ENCODE data around the gene NT5C3B.

NT5C3B gene

DNA sequence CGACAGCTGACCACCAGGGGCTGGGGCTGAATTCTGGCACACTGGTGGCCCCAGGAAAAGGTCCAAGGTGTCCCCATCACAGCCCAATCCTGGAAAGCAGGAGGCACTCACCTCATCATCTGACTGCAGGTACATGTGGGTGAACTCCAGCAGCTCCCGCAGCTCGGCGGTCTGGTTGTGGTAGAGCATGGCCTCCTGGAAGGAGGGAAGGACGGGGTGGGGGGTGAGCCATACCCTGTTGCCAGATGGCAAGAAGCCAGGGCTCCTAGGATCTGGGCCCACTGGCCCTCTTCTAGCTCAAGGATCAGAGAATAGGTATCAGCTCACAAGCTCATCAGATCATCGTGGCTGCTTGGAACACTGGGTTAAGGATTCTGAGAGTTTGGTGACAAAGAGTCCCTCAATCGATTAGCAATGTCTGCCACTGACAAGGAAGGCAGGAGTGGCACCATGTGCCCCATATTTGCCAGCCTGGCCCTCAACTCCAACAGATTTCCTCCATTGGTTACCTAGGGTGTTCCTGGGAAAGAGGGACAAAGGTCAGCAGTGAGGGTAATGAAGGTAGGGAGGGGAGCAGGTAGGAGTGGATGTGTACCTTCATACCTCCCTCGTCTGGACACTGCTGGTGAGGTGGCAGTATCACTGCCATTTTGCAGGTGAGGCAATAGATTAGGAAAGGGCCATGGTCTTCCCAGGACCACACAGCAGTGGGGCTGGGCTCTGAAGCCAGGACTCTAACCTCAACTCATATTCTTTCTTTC is 29.2 kb downstream of the NT5C3B start:
- DNase-seq = no peak

- no peak for DNase-seq
Measured at GRCh38 chr17:41803049-41804020, 32.7 kb downstream of the NT5C3B start.

- DNase-seq = peak; percentile 82
Measured at GRCh38 chr17:41801374-41802271, 34.4 kb downstream of the NT5C3B start.

- no peak for DNase-seq
Measured at GRCh38 chr17:41800601-41801373, 35.2 kb downstream of the NT5C3B start.

DNA sequence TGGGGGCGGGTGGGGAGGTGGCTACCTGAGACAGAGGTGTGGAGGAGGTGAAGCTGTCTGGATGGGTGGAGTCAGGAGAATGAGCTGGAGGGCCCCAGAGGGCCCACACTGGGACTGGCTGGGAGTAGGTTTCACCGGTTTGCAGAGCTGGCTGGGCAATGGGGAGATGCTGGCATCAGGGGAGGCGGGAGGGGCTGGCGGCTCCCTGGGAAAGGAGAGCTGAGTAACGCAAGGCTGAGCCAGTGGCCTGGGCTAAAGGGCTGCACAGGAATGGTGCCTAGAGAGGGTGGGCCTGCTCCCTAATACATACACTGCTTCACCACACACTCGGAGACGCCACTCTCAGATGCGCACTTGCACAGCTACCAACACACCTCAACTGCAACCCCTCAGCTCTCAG is 36.7 kb downstream of the NT5C3B start:
- DNase-seq = no peak

DNA sequence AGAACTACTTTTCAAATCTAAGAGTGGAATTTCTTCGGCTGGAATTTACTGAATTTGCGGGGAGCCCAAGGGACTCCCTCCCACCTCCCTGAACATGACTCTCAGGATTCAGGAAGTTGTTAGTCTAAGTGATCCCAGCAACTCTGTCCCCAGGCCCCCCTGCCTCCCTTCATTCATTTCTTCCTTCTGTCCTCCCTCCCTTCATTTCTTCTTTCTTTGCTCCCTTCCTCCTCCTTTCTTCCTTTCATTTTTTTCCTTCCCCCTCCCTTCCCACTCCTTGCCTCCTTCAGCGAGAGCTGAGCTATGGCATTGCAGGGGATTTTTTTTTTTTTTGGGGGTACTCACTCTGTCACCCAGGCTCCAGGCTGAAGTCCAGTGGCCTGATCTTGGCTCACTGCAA is 38.7 kb downstream of the NT5C3B start:
- DNase-seq = no peak

GRCh38 chr17:41796121-41796895 is 39.7 kb downstream of the NT5C3B start:
- no peak for DNase-seq

GRCh38 chr17:41794540-41794975 is 41.5 kb downstream of the NT5C3B start:
- no peak for DNase-seq

DNA sequence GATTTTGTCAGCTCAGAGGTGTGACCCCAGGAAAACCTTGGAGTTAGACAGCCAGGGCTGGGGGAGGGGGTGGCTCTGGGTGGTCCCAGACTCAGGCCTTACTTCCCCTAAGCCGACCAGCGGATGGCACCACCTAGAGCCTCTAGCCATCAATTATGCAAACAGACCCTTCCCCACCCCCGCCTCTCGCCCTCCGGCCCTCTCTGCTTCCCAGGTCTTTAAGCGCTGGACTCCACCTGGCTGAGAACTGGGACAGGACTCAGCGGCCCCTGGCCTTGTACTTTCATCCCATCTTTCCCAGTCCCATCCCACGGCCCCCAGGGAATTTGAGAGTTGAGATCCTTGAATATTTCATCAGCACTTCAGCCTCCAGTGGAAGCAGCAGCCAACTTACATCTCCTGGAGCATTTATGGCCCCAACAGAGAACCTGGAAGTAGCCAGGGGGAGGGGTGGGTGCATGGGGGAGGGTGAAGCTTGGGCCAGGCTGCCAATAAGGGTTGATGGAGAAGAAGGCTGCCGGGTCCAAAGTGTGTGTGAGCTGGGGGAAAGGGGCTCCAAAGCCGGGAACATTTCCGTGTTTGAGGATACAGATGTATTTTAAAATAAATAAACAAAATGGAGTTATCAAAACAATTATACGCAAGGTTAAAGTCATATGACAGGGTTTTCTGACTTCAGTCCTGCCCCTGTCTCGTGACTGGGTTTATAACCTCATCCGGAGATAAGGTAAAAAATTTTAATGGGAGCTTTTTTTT is 42.1 kb downstream of the NT5C3B start:
- DNase-seq = no peak

GRCh38 chr17:41792845-41793783 is 42.9 kb downstream of the NT5C3B start:
- no peak for DNase-seq

GRCh38 chr17:41787021-41787418 is 49.0 kb downstream of the NT5C3B start:
- DNase-seq = no peak

DNA sequence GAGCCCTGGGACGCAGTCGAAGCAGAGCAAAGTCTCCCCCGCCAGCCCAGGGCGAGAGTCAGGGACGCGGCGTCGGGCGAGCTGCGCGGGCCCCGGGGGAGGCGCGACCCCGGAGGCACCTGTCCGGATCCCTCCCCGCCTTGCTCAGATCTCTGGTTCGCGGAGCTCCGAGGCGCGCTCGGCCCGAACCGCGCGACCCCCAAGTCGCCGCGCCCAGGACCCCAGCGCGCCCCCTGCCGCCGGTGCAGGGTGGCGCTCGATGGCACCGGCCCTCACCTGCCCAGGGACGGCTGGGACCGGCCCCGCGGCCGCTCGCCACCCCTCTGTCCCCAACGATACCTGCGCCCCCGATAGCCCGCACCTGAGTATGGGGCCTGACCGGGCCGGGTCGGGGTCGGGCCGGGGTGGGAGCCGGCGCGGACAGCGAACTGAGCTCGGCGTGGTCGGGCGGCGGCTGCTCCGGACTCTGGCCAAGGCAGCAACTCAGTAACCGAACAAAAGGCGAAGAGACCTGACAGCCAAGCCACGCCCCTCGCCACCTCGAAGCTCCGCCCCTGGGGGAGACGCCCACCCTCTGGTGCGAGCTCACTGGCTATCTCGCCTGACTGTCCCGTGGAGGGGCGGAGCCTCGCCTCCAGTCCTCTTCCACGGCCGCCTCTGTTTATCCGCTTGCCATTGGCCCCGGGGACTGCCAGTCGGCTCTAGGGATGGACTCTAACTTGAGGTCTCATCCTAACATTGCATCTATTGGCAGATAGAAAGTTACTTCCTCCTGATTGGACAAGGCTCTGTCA is 49.6 kb downstream of the NT5C3B start, which contains the start of gene JUP:
Gene JUP, minus strand, starts transcription at position 485 of the 794 bp plus-strand sequence. CDS start 14,857 bp downstream, outside the sequence.
- DNase-seq = peak; percentile 94

- DNase-seq = no peak
Measured at GRCh38 chr17:41785859-41786226, 50.2 kb downstream of the NT5C3B start.

- DNase-seq = no peak
Measured at GRCh38 chr17:41785091-41785858, 50.8 kb downstream of the NT5C3B start.

DNA sequence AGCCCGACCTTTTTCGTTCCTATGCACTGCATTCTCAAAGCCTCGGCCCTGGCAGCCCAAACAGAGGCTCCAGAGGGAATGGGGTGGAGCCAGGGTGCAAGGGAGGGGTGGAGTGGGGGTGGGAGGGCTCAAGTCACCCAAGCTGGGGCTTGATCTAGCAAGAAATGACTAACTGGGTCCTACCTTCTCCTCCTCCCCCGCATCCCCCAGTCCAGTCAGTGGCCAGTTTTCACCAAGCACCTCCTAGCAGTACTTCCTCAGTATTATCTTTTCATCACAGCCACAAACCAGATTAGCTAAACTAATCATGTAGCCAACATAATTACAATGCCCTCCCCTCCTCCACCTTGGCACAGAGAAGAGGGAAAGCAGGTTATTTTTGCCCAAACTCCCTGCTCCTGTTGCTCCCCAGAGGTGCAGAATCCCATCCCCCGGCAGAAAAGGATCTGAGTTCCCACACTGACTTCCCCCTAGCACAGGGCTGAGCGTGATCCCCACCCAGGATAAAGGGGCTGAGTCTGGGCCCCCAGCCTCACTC is 51.8 kb downstream of the NT5C3B start:
- no peak for DNase-seq

- DNase-seq = no peak
Measured at GRCh38 chr17:41782142-41782541, 53.9 kb downstream of the NT5C3B start.
